Measurements from ENCODE around the gene FBXO21.
"Not testable (repeated sequence)": the region's sequence is repeated elsewhere in the genome, so short reads cannot be mapped to it uniquely, and the experiment has no call there.

The FBXO21 gene

DNA sequence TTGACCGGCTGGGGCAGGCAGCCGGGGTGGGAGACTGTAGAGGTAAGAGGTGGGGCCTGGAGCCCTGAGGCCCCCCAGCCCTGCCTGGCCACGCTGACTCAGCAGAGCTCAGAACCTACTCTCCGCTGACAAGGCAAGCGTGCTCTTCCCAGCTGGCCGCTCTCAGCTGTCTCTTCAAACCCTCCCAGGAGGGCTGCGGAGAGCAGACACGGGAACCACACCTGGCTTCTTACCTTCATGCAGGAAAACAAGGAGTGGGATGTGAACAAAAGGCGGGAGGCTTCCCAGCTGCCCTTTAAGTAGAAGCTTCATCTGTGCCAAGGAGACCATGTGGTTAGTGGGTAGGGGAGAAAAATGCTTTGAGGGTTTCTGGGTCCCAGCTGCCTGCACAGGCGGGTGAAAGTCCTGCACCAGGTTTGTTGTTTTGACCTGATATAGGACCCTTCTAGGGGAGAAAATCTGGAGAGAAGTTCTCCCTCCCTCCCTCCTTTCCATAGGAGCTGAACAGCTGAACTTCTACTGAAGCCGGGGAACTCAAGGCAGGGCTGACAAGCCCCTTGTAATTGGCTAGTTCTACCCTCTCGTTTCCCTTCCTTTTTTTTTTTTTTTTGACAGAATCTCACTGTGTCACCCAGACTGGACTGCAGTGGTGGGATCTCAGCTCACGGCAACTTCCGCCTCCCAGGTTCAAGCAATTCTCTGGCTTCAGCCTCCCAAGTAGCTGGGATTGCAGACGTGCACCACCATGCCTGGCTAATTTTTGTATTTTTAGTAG is 78.3 kb downstream of the FBXO21 start:
- no peak for DNase-seq (ENCODE audit: low read depth in 2 of 2)
- TF ChIP-seq, protein P1, sequence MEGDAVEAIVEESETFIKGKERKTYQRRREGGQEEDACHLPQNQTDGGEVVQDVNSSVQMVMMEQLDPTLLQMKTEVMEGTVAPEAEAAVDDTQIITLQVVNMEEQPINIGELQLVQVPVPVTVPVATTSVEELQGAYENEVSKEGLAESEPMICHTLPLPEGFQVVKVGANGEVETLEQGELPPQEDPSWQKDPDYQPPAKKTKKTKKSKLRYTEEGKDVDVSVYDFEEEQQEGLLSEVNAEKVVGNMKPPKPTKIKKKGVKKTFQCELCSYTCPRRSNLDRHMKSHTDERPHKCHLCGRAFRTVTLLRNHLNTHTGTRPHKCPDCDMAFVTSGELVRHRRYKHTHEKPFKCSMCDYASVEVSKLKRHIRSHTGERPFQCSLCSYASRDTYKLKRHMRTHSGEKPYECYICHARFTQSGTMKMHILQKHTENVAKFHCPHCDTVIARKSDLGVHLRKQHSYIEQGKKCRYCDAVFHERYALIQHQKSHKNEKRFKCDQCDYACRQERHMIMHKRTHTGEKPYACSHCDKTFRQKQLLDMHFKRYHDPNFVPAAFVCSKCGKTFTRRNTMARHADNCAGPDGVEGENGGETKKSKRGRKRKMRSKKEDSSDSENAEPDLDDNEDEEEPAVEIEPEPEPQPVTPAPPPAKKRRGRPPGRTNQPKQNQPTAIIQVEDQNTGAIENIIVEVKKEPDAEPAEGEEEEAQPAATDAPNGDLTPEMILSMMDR (IDR thresholded peaks at IDR 0.05; ENCODE audit: low read depth, low read length) = no peak
- no peak overlapping the region for H3K4me3 ChIP-seq (replicated peaks in 1 of 2; ENCODE audit: low read depth in 2 of 2, low read length in 2 of 2)

DNA sequence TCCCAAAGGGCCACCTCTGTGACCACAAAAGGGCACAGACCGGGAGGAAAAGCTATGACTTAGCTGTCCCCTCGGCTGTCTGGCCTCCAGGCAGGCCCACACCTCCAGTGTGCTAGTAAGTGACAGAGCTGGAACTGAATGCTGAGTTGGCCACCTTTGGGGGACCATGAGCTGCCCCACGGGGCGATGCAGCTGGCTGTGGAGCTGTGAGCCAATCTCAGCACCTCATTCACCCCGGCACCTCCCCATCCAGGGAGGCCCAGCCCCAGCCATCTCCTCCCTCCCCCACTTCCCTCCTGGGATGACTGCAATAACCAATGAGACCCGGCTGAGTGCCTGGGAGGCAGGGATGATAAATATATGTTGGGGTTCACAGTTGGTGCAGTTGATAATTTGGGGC is 78.9 kb downstream of the FBXO21 start:
- no peak overlapping the region for H3K4me3 ChIP-seq (replicated peaks in 1 of 2; ENCODE audit: low read depth in 2 of 2, low read length in 2 of 2)
- TF ChIP-seq, protein P1 (IDR thresholded peaks at IDR 0.05; ENCODE audit: low read depth, low read length) = no peak
- DNase-seq (ENCODE audit: low read depth in 2 of 2) = no peak

DNA sequence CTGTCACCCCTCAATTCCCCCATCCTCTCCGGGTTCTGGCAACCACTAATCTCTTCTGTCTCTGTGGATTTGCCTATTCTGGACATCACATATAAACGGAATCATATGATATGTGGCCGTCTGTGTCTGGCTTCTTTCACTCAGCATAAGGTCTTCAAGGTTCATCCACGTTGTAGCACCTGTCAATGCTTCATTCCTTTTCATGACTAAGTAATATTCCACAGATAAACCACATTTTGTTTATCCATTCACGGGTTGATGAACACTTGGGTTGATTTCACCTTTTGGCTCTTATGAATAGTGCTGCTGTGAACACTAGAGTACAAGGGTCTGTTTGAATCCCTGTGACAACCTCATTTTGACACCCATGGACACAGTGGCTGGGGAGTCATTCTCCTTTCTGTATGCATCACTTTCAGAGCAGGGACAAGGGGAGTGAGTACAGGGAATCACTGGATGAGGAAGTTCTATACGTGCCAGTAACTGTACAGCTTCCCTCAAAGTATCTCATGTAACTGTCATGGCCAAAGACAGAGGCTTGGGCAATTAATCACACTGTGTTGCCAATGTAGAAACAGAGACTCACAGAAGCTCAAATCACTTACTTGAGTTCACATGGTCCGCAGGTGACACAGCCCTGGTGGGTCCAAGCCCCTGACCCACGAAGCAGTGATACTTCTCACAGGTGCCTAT is 80.2 kb downstream of the FBXO21 start:
- H3K4me3 ChIP-seq (replicated peaks in 1 of 2; ENCODE audit: low read depth in 2 of 2, low read length in 2 of 2) = no peak overlapping the region
- DNase-seq (ENCODE audit: low read depth in 2 of 2) = no peak
- TF ChIP-seq, protein P1 (IDR thresholded peaks at IDR 0.05; ENCODE audit: low read depth, low read length) = no peak

DNA sequence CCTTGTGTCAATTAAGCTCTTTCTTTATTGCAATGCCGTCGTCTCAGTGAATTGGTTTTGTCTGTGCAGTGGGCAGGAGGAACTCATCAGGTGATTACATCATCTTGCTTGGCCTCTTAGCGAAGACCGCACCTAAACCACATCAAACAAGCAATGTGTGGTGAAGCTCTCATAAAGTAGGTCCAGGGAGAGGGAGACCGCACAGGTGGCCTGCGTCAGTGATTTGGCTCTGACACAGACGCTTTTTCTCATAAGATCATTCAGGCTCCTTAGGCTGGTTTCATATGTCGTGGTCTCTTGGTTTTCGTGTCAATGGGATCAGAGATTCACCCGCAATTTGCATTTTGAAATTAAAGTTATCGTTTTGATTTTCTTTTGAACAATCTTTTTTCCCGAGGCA is 84.4 kb downstream of the FBXO21 start:
- no peak for DNase-seq (ENCODE audit: low read depth in 2 of 2)
- TF ChIP-seq, protein P1 (IDR thresholded peaks at IDR 0.05; ENCODE audit: low read depth, low read length) = no peak
- no peak overlapping the region for H3K4me3 ChIP-seq (replicated peaks in 1 of 2; ENCODE audit: low read depth in 2 of 2, low read length in 2 of 2)

DNA sequence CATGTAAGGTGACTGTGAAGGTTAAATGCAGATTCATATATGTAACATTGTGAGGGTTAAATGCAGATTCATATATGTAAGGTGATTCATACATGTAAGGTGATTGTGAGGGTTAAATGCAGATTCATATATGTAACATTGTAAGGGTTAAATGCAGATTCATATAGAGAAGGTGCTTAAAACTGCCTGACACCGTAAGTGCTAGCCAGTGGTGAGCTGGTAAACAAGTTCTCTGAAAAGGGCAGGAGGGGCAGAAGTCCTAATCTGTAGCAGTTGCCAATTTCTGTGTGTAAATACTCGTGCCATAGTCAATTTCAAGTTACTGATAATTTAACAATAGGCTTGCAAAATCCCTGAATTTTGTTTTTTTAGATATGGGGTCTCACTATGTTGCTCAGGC is 86.3 kb downstream of the FBXO21 start:
- not testable (repeated sequence) for DNase-seq (ENCODE audit: low read depth in 2 of 2); H3K4me3 ChIP-seq (replicated peaks in 1 of 2; ENCODE audit: low read depth in 2 of 2, low read length in 2 of 2)

DNA sequence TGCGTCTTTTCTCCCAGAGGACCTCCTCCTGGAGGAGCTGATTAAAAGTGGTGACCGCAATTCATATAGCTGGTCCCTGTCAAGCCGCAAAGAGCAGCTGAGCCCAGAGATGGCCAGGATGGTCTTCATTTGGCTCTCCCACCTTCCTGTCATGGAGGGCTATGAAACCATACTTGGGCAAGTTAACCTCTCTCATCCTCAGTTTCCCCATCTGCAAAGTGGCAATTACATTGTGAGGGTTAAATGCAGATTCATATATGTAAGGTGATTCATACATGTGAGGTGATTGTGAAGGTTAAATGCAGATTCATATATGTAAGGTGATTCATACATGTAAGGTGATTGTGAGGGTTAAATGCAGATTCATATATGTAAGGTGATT is 87.5 kb downstream of the FBXO21 start:
- H3K4me3 ChIP-seq (replicated peaks in 1 of 2; ENCODE audit: low read depth in 2 of 2, low read length in 2 of 2) = no peak overlapping the region
- TF ChIP-seq, protein P1 (IDR thresholded peaks at IDR 0.05; ENCODE audit: low read depth, low read length) = no peak
- no peak for DNase-seq (ENCODE audit: low read depth in 2 of 2)

DNA sequence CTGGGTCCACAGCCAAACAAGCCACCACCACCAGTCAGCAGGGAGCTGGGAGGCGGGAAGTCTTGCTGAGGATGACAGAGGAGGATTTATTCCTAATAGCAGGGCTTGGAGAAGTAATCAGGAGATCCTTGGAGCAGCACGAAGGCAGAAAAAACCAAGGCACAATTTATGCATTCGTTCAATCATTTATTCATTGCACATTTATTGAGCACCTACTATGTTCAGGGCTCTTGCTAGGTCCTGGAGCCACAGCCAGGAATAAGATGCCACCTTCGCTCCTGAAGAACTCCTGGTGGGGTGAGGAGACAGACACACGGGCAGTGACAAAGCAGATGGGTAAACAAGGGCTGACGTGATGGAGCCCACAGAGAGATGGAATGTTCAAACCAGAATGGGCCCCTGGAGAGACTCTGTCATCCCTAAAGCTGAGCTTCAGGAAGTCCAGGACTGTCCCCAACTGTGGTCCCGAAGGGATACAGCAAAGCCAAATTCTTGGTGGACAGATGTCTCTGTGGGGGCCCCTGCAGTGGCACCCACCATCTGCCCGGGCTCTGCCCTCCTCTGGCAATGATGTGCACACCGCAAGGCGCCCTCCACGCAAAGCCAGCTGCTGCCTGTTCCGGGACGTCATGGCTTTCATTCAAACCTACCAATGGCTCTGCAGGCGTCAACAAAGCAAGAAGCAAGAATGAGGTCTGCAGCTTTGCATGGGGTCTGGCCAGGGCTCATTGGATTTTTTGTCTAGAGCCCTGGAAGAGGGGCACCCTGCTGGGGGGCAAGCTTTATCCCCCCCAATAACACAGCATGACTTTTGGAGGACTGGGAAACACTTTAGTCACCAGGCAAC is 88.1 kb downstream of the FBXO21 start:
- DNase-seq (ENCODE audit: low read depth in 2 of 2) = no peak
- no peak overlapping the region for H3K4me3 ChIP-seq (replicated peaks in 1 of 2; ENCODE audit: low read depth in 2 of 2, low read length in 2 of 2)
- TF ChIP-seq, protein P1 (IDR thresholded peaks at IDR 0.05; ENCODE audit: low read depth, low read length) = no peak

Data from cardiac fibroblast (primary cell).